Progenitor cell of endocrine pancreas (in vitro differentiated cells): ENCODE measurements around the gene SEPTIN6. TPM values are rescaled to one million over a fixed set of nuclear protein-coding genes. Genes with fewer than 3 reads are reported as not detected.

Source experiments
- DNase-seq: peaks from one replicate; pipeline ENCODE4 v3.0.0; 2021; ENCODE audit warnings: low spot score; ENCODE audit not compliant: unreplicated experiment
- H3K27ac Mint-ChIP-seq: 2 replicates; pipeline ENCODE4 v1.8.0; 2021; ENCODE audit warnings: mild to moderate bottlenecking, moderate library complexity, mixed read lengths
- H3K27me3 Mint-ChIP-seq: 2 replicates; pipeline ENCODE4 v1.8.0; 2021; ENCODE audit warnings: mixed read lengths
- H3K36me3 Mint-ChIP-seq: 2 replicates; pipeline ENCODE4 v1.8.0; 2022; ENCODE audit warnings: mixed read lengths; ENCODE audit not compliant: insufficient read depth
- H3K4me1 Mint-ChIP-seq: 2 replicates; pipeline ENCODE4 v1.8.0; 2021; ENCODE audit warnings: low read depth, mixed read lengths
- H3K4me3 Mint-ChIP-seq: 2 replicates; pipeline ENCODE4 v1.8.0; 2021; ENCODE audit warnings: low read depth, mild to moderate bottlenecking, moderate library complexity, mixed read lengths
- H3K9me3 Mint-ChIP-seq: 2 replicates; pipeline ENCODE4 v1.8.0; 2021; ENCODE audit warnings: low read depth, mixed read lengths
- total RNA-seq: library from RNA; stranded (reverse); gene quantifications from 2 replicates; pipeline ENCODE4 v1.2.1, GENCODE V29; 2021
- TF ChIP-seq, protein P1 (sequence below): fragments of 200-600 bp; sonication (generic); IDR thresholded peaks from one replicate; pipeline ENCODE4 v1.5.0; 2021; ENCODE audit warnings: antibody characterized with exemption, mild to moderate bottlenecking; ENCODE audit not compliant: unreplicated experiment

SEPTIN6 gene
- total RNA-seq, 1 donor from 2014 or later = 37.1 TPM

- H3K9me3 Mint-ChIP-seq = peaks cover 21% of the 10 kb centered on the region
- H3K4me1 Mint-ChIP-seq = peaks cover 2% of the 10 kb centered on the region
- no peak for DNase-seq
- no peak overlapping the region for H3K4me3 Mint-ChIP-seq
- H3K27ac Mint-ChIP-seq = no peak overlapping the region
- H3K36me3 Mint-ChIP-seq = peaks cover 15% of the 10 kb centered on the region
- H3K27me3 Mint-ChIP-seq = no peaks in the 10 kb centered on the region
- TF ChIP-seq, protein P1, sequence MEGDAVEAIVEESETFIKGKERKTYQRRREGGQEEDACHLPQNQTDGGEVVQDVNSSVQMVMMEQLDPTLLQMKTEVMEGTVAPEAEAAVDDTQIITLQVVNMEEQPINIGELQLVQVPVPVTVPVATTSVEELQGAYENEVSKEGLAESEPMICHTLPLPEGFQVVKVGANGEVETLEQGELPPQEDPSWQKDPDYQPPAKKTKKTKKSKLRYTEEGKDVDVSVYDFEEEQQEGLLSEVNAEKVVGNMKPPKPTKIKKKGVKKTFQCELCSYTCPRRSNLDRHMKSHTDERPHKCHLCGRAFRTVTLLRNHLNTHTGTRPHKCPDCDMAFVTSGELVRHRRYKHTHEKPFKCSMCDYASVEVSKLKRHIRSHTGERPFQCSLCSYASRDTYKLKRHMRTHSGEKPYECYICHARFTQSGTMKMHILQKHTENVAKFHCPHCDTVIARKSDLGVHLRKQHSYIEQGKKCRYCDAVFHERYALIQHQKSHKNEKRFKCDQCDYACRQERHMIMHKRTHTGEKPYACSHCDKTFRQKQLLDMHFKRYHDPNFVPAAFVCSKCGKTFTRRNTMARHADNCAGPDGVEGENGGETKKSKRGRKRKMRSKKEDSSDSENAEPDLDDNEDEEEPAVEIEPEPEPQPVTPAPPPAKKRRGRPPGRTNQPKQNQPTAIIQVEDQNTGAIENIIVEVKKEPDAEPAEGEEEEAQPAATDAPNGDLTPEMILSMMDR = no peak
Observed at GRCh38 chrX:119661486-119661885, 31.5 kb downstream of the SEPTIN6 start.

DNA sequence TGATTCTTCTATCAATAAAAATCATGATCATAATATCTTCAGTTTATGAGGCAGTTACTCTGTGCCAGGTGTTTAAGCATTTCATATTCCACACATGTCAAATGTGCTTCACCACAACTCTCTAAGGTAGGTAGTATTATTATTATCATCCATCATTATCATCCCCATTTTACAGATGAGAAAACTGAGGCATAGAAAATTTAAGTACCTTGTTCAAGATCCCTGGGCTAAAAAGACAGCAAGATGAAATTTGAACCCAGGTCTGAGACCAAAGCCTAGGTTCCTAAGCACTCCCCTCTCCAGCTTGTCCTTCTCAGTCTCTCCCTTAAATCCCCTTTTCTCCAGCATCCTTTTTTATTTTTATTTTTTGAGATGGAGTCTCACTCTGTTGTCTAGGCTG is 33.4 kb downstream of the SEPTIN6 start:
- no peaks in the 10 kb centered on the region for H3K27me3 Mint-ChIP-seq
- TF ChIP-seq, protein P1 = no peak
- H3K36me3 Mint-ChIP-seq = peaks cover 18% of the 10 kb centered on the region
- H3K4me3 Mint-ChIP-seq = no peak overlapping the region
- no peak overlapping the region for H3K27ac Mint-ChIP-seq
- peaks cover 27% of the 10 kb centered on the region for H3K9me3 Mint-ChIP-seq
- no peak for DNase-seq
- H3K4me1 Mint-ChIP-seq = peaks cover 3% of the 10 kb centered on the region

GRCh38 chrX:119655125-119655524 is 37.8 kb downstream of the SEPTIN6 start:
- peaks cover 3% of the 10 kb centered on the region for H3K4me1 Mint-ChIP-seq
- H3K36me3 Mint-ChIP-seq = peaks cover 17% of the 10 kb centered on the region
- DNase-seq = no peak
- TF ChIP-seq, protein P1 = no peak
- H3K4me3 Mint-ChIP-seq = no peak overlapping the region
- H3K9me3 Mint-ChIP-seq = peaks cover 22% of the 10 kb centered on the region
- no peaks in the 10 kb centered on the region for H3K27me3 Mint-ChIP-seq
- peak overlapping the region; percentile 22 for H3K27ac Mint-ChIP-seq

DNA sequence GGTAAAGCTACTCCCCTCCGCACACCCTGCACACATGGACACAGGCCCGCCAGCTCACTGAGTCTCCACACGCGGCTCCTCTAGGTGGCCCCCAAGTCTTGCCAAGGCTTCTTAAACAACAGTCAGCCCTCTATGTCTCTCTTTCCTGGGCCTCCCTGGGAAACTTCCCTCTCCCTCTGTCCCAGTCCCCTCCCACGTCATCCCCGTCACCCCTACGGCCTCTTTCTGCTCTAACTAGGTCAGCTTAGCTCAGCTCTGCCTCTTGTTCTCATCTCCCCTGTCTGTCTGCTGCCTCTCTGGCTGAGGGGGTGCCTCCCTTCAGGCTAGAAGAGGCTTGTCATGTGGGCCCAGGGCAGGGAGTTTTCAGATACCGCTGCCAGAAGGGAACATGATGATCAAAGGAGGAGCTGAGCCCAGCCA is 38.8 kb downstream of the SEPTIN6 start:
- peaks cover 18% of the 10 kb centered on the region for H3K36me3 Mint-ChIP-seq
- H3K4me3 Mint-ChIP-seq = no peak overlapping the region
- peaks cover 3% of the 10 kb centered on the region for H3K4me1 Mint-ChIP-seq
- TF ChIP-seq, protein P1 = no peak
- H3K9me3 Mint-ChIP-seq = peaks cover 21% of the 10 kb centered on the region
- no peaks in the 10 kb centered on the region for H3K27me3 Mint-ChIP-seq
- H3K27ac Mint-ChIP-seq = peak overlapping the region; percentile 76
- DNase-seq = no peak

GRCh38 chrX:119648421-119648775 is 44.6 kb downstream of the SEPTIN6 start:
- Mint-ChIP-seq H3K36me3 (peaks cover 8% of the 10 kb centered on the region), H3K9me3 (peaks cover 7% of the 10 kb centered on the region)

More at GRCh38 chrX:119648421-119648775, 44.6 kb downstream of the SEPTIN6 start:
- no peak for DNase-seq
- Mint-ChIP-seq H3K4me1 (no peaks in the 10 kb centered on the region), H3K27me3 (no peaks in the 10 kb centered on the region), H3K4me3 (no peak overlapping the region), H3K27ac (no peak overlapping the region)
- TF ChIP-seq, protein P1 = no peak
